Ramos (cell line): ENCODE data around the gene CELF2.

ENCODE experiments used
- in situ Hi-C: fragments of 300-500 bp; cut with MboI; formaldehyde crosslinking; loops from one replicate; pipeline ENCODE4 v1.14.3; 2022; ENCODE audit warnings: low sequenced_read_pairs; ENCODE audit not compliant: unreplicated experiment

CELF2 gene

GRCh38 chr10:11050301-11051287, 32.9 kb downstream of the CELF2 start:
- in situ Hi-C loops, result no loop called here

- in situ Hi-C loops, result no loop called here
These were observed 39.3 kb downstream of the CELF2 start for GRCh38 chr10:11057018-11057417.

- in situ Hi-C loops, result no loop called here
These were observed 39.8 kb downstream of the CELF2 start for GRCh38 chr10:11057448-11057847.

- in situ Hi-C loops, result no loop called here
These were observed 40.3 kb downstream of the CELF2 start for GRCh38 chr10:11057994-11058393.

GRCh38 chr10:11058965-11059364, 41.3 kb downstream of the CELF2 start:
- in situ Hi-C loops, result no loop called here

GRCh38 chr10:11063856-11064255, 46.2 kb downstream of the CELF2 start:
- in situ Hi-C loops, result no loop called here

GRCh38 chr10:11064832-11065231, 47.2 kb downstream of the CELF2 start:
- in situ Hi-C loops, result no loop called here

- in situ Hi-C loops, result no loop called here
These were observed 47.9 kb downstream of the CELF2 start for GRCh38 chr10:11065567-11065966.

- in situ Hi-C loops, result no loop called here
These were observed 48.8 kb downstream of the CELF2 start for GRCh38 chr10:11066520-11066919.

- in situ Hi-C loops, result no loop called here
These were observed 51.4 kb downstream of the CELF2 start for GRCh38 chr10:11068861-11069633.

GRCh38 chr10:11073410-11073809, 55.7 kb downstream of the CELF2 start:
- in situ Hi-C loops, result no loop called here

- in situ Hi-C loops, result no loop called here
These were observed 57.0 kb downstream of the CELF2 start for GRCh38 chr10:11074536-11075267.

- in situ Hi-C loops, result no loop called here
These were observed 58.5 kb downstream of the CELF2 start for GRCh38 chr10:11076221-11076620.

- in situ Hi-C loops, result no loop called here
These were observed 62.9 kb downstream of the CELF2 start for GRCh38 chr10:11080564-11080984.

- in situ Hi-C loops, result no loop called here
These were observed 63.7 kb downstream of the CELF2 start for GRCh38 chr10:11081408-11081807.

GRCh38 chr10:11082526-11082925, 64.9 kb downstream of the CELF2 start:
- in situ Hi-C loops, result no loop called here

GRCh38 chr10:11083051-11083450, 65.4 kb downstream of the CELF2 start:
- in situ Hi-C loops, result no loop called here

GRCh38 chr10:11085545-11085944, 67.9 kb downstream of the CELF2 start:
- in situ Hi-C loops, result no loop called here

- in situ Hi-C loops, result no loop called here
These were observed 68.6 kb downstream of the CELF2 start for GRCh38 chr10:11086177-11086840.

GRCh38 chr10:11087372-11087771, 69.7 kb downstream of the CELF2 start:
- in situ Hi-C loops, result no loop called here
